GM21619 (cell line): Measurements from ENCODE around the gene PDLIM4.
A peak's percentile ranks its signal among the peaks of the same experiment; 100 is the strongest.

Source experiments
- ATAC-seq: cut with Tn5 transposase; IDR thresholded peaks from one replicate; pipeline ENCODE4 v1.9.1; 2021; ENCODE audit not compliant: unreplicated experiment

The PDLIM4 gene

GRCh38 chr5:132253008-132253441, 4.5 kb upstream of the PDLIM4 start:
- ATAC-seq = no peak

- ATAC-seq = no peak
Measured at GRCh38 chr5:132253452-132254320, 3.8 kb upstream of the PDLIM4 start.

- no peak for ATAC-seq
Measured at GRCh38 chr5:132254321-132254977, 3.0 kb upstream of the PDLIM4 start.

GRCh38 chr5:132256086-132256782, 1.3 kb upstream of the PDLIM4 start:
- no peak for ATAC-seq

- no peak for ATAC-seq
Measured at GRCh38 chr5:132256783-132257130, 739 bp upstream of the PDLIM4 start.

GRCh38 chr5:132258102-132259068, 889 bp downstream of the PDLIM4 start:
- no peak for ATAC-seq

- ATAC-seq = no peak
Measured at GRCh38 chr5:132259069-132259851, 1.8 kb downstream of the PDLIM4 start.

- ATAC-seq = no peak
Measured at GRCh38 chr5:132260051-132260450, 2.6 kb downstream of the PDLIM4 start.

GRCh38 chr5:132260714-132261551, 3.4 kb downstream of the PDLIM4 start:
- peak; percentile 50 for ATAC-seq

GRCh38 chr5:132261881-132262845, 4.7 kb downstream of the PDLIM4 start:
- ATAC-seq = no peak

- no peak for ATAC-seq
Measured at GRCh38 chr5:132262882-132263547, 5.5 kb downstream of the PDLIM4 start.

GRCh38 chr5:132263548-132264261, 6.2 kb downstream of the PDLIM4 start:
- no peak for ATAC-seq

- no peak for ATAC-seq
Measured at GRCh38 chr5:132264546-132265335, 7.2 kb downstream of the PDLIM4 start.

- no peak for ATAC-seq
Measured at GRCh38 chr5:132265336-132266030, 8.0 kb downstream of the PDLIM4 start.
